IPS-20b (cell line): Measurements from ENCODE around the gene ZYG11B.
"Not testable (repeated sequence)": the region's sequence is repeated elsewhere in the genome, so short reads cannot be mapped to it uniquely, and the experiment has no call there.

ENCODE experiments used
- H3K27ac ChIP-seq: one replicate; pipeline ENCODE4 v1.5.1; 2013; ENCODE audit warnings: low read length
- H3K27me3 ChIP-seq: 2 replicates; pipeline ENCODE4 v1.6.1; 2013; ENCODE audit warnings: mild to moderate bottlenecking, low read length, inconsistent platforms; ENCODE audit not compliant: insufficient read depth
- H3K36me3 ChIP-seq: 2 replicates; pipeline ENCODE4 v1.6.1; 2013; ENCODE audit warnings: low read depth, mild to moderate bottlenecking, inconsistent platforms, low read length, moderate library complexity; ENCODE audit not compliant: insufficient read depth
- H3K4me1 ChIP-seq: 2 replicates; pipeline ENCODE4 v1.6.1; 2013; ENCODE audit warnings: mild to moderate bottlenecking, control low read depth, inconsistent platforms, low read length, moderate library complexity; ENCODE audit not compliant: insufficient read depth
- H3K4me3 ChIP-seq: 2 replicates; pipeline ENCODE4 v1.5.1; 2013; ENCODE audit warnings: mild to moderate bottlenecking, low read length, inconsistent platforms
- H3K9ac ChIP-seq: 2 replicates; pipeline ENCODE4 v1.6.1; 2013; ENCODE audit warnings: low read depth, mild to moderate bottlenecking, inconsistent platforms, low read length, moderate library complexity
- H3K9me3 ChIP-seq: 2 replicates; pipeline ENCODE4 v1.6.1; 2013; ENCODE audit warnings: mild to moderate bottlenecking, low read depth, low read length, inconsistent platforms; ENCODE audit not compliant: insufficient read depth

ZYG11B gene

DNA sequence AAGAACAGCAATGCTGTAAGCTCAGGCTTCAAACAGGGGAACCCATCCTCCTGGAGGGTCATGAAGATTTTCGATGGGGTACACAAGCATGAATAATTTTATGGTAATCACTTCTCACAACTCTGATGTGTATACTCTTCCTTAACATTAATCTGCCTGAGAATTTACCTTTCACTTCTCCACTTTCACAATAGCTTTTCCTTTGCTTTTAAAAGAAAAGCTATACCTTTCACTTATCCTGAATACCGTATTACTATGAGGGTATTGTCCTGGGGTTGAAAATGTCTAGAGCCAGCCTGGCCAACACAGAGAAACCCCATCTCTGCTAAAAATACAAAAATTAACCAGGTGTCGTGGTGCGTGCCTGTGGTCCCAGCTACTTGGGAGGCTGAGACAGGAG is 12.7 kb upstream of the ZYG11B start:
- H3K4me1 ChIP-seq, result no peaks in the 10 kb centered on the region
- H3K4me3 ChIP-seq, result no peak overlapping the region
- no peaks in the 10 kb centered on the region for H3K9me3 ChIP-seq
- H3K36me3 ChIP-seq, result no peaks in the 10 kb centered on the region
- H3K27me3 ChIP-seq, result no peaks in the 10 kb centered on the region
- no peak overlapping the region for H3K9ac ChIP-seq
- no peak overlapping the region for H3K27ac ChIP-seq

DNA sequence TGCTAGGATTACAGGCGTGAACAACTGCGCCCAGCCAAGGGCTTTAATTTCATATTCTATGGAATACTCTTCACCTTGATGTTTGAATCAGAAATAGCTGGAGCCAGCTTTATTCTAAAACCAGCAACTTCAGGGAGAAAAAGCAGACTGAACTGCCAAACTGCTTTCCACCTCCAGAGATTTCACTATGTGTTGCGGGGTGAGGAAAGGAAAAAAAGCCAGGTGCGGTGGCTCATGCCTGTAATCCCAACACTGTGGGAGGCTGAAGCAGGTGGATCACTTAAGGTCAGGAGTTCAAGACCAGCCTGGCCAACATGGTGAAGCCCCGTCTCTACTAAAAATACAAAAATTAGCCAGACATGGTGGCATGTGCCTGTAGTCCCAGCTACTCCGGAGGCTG is 11.0 kb upstream of the ZYG11B start:
- not testable (repeated sequence) for H3K9ac ChIP-seq, H3K4me3 ChIP-seq, H3K4me1 ChIP-seq, H3K36me3 ChIP-seq, H3K27ac ChIP-seq, H3K27me3 ChIP-seq, H3K9me3 ChIP-seq

GRCh38 chr1:52723260-52723659 is 3.0 kb upstream of the ZYG11B start:
- Histone ChIP-seq H3K36me3 (no peaks in the 10 kb centered on the region), H3K27ac (no peak overlapping the region), H3K9ac (no peak overlapping the region), H3K27me3 (no peaks in the 10 kb centered on the region), H3K4me3 (no peak overlapping the region), H3K4me1 (no peaks in the 10 kb centered on the region; the same call in 1 of the 2 replicates), H3K9me3 (no peaks in the 10 kb centered on the region)

- H3K9ac ChIP-seq, result no peak overlapping the region
- H3K4me1 ChIP-seq, result no peaks in the 10 kb centered on the region; the same call in 1 of the 2 replicates
- peak overlapping the region; percentile 92 for H3K4me3 ChIP-seq
- H3K27ac ChIP-seq, result no peak overlapping the region
- H3K27me3 ChIP-seq, result no peaks in the 10 kb centered on the region
- no peaks in the 10 kb centered on the region for H3K9me3 ChIP-seq
- H3K36me3 ChIP-seq, result no peaks in the 10 kb centered on the region
Measured at GRCh38 chr1:52725903-52726264, 369 bp upstream of the ZYG11B start.

DNA sequence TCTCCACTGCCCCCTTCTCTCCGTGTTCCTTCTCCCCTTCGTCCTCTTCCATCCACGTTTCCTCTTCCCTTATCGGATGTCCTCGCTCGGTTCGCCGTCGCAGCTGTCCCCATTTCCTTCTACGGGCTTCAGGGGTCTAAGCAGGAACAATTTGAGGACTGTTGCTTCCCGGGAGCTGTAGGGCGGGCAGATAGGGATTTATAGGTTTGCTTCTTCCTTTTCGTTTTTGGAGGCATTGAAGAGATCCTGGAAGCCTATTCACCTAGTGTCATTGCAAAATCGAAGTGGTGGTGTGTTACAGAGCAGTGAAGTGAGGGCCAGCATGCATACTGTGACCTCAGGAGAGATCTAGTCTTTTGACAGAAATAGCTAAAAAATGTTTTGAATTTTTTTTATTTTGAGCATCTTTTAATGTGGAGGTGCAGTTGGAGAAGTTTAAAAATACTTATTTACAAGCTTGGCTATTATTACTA is 897 bp downstream of the ZYG11B start:
- no peaks in the 10 kb centered on the region; the same call in 1 of the 2 replicates for H3K4me1 ChIP-seq
- no peak overlapping the region for H3K27ac ChIP-seq
- no peaks in the 10 kb centered on the region for H3K27me3 ChIP-seq
- H3K4me3 ChIP-seq, result peak overlapping the region; percentile 92
- H3K9ac ChIP-seq, result peak overlapping the region; percentile 77; the same call in 1 of the 2 replicates
- no peaks in the 10 kb centered on the region for H3K36me3 ChIP-seq
- no peaks in the 10 kb centered on the region for H3K9me3 ChIP-seq

- Histone ChIP-seq H3K27ac (no peak overlapping the region), H3K4me1 (no peaks in the 10 kb centered on the region; the same call in 1 of the 2 replicates), H3K4me3 (no peak overlapping the region), H3K36me3 (no peaks in the 10 kb centered on the region), H3K9ac (no peak overlapping the region), H3K27me3 (no peaks in the 10 kb centered on the region), H3K9me3 (no peaks in the 10 kb centered on the region)
Measured at GRCh38 chr1:52727956-52728656, 1.9 kb downstream of the ZYG11B start.

DNA sequence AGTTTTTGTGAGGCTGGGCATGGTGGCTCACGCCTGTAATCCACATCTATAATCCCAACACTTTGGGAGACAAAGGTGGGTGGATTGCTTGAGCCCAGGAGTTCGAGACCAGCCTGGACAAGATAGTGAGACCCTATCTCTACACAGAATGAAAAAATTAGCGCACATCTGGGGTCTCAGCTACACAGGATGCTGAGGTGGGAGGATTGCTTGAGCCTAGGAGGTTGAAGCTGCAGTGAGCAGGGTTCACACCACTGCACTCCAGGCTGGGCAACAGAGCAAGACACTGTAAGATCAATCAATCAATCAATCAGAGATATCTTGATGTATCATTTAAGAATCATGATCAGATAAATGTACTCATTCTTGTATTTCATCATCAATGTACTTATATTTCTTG is 7.1 kb downstream of the ZYG11B start:
- H3K9ac ChIP-seq, result no peak overlapping the region
- no peak overlapping the region for H3K4me3 ChIP-seq
- no peaks in the 10 kb centered on the region for H3K36me3 ChIP-seq
- H3K4me1 ChIP-seq, result no peaks in the 10 kb centered on the region
- no peaks in the 10 kb centered on the region for H3K9me3 ChIP-seq
- no peak overlapping the region for H3K27ac ChIP-seq
- no peaks in the 10 kb centered on the region for H3K27me3 ChIP-seq

GRCh38 chr1:52735371-52735770 is 9.1 kb downstream of the ZYG11B start:
- not testable (repeated sequence) for H3K27me3 ChIP-seq, H3K36me3 ChIP-seq, H3K27ac ChIP-seq, H3K9me3 ChIP-seq, H3K9ac ChIP-seq, H3K4me3 ChIP-seq, H3K4me1 ChIP-seq

GRCh38 chr1:52738148-52738547 is 11.9 kb downstream of the ZYG11B start:
- Histone ChIP-seq H3K27me3 (no peaks in the 10 kb centered on the region), H3K4me1 (no peaks in the 10 kb centered on the region), H3K9me3 (no peaks in the 10 kb centered on the region; the same call in 1 of the 2 replicates), H3K4me3 (no peak overlapping the region), H3K27ac (no peak overlapping the region), H3K9ac (no peak overlapping the region), H3K36me3 (no peaks in the 10 kb centered on the region)

- H3K36me3 ChIP-seq, result no peaks in the 10 kb centered on the region
Measured at GRCh38 chr1:52738893-52739292, 12.6 kb downstream of the ZYG11B start.

DNA sequence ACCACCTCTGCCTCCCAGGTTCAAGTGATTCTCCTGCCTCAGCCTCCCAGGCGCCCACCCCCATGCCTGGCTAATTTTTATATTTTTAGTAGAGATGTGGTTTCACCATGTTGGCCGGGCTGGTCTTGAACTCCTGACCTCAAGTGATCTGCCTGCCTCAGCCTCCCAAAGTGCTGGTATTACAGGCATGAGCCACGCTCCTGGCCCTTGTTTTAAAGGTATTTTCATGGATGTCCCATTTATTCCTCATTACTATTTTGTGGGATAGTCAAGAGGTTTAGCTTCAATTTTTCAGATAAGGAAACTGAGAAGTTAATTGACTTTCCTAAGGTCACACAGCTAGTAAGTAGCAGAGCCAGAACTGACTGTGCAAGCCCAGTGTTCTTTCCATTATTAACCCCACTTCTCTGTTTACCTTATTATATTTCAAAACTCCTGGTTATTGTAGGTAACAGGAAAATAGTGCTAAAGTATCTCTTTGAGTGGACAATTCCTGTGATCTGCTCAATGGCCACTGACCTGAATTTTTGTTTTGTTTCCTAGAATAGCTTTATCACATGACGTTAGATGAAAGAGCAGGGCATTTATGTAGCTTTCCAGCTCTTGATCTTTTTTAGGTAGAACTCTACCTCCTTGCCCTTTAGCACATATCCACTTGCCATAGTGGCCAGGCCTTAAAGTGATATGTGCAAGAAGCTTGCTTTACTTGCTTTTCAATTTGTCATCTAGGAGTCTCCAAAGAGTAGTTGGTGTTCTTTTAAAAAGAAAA is 13.6 kb downstream of the ZYG11B start:
- no peaks in the 10 kb centered on the region; the same call in 1 of the 2 replicates for H3K9me3 ChIP-seq
- H3K9ac ChIP-seq, result no peak overlapping the region
- H3K27ac ChIP-seq, result no peak overlapping the region
- no peak overlapping the region for H3K4me3 ChIP-seq
- no peaks in the 10 kb centered on the region for H3K4me1 ChIP-seq
- no peaks in the 10 kb centered on the region for H3K36me3 ChIP-seq
- H3K27me3 ChIP-seq, result no peaks in the 10 kb centered on the region

More at GRCh38 chr1:52738893-52739292, 12.6 kb downstream of the ZYG11B start:
- no peak overlapping the region for H3K4me3 ChIP-seq
- no peaks in the 10 kb centered on the region; the same call in 1 of the 2 replicates for H3K9me3 ChIP-seq
- H3K9ac ChIP-seq, result no peak overlapping the region
- H3K27ac ChIP-seq, result no peak overlapping the region
- no peaks in the 10 kb centered on the region for H3K4me1 ChIP-seq
- no peaks in the 10 kb centered on the region for H3K27me3 ChIP-seq

DNA sequence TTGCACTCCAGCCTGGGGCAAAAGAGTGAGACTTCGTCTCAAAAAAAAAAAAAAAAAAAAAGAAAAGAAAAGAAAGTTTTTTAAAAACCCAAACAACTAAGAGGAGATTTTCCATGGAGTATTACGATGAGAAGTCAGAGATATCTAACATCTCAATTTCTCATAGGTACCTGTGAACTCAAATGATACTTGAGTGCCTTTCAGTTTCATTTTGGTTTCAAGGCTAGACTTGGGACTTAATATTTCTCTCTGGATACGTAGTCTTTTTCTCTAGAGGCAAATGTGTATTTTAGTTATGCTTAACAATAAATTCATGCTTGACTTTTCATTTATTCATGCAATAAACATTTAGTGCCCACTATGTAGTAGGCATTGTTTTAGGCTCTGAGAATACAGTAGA is 15.0 kb downstream of the ZYG11B start:
- H3K36me3 ChIP-seq, result no peaks in the 10 kb centered on the region
- H3K4me3 ChIP-seq, result no peak overlapping the region
- no peaks in the 10 kb centered on the region for H3K27me3 ChIP-seq
- no peak overlapping the region for H3K9ac ChIP-seq
- H3K27ac ChIP-seq, result no peak overlapping the region
- H3K4me1 ChIP-seq, result no peaks in the 10 kb centered on the region
- H3K9me3 ChIP-seq, result no peaks in the 10 kb centered on the region; the same call in 1 of the 2 replicates
